Adrenal gland (tissue), 5 donors: ENCODE measurements around the gene SEPTIN8.

Experiments used
- CTCF ChIP-seq, 6 experiments: fragments of 450-650 bp in 4 of 6; fragments of 200-600 bp in 2 of 6; sonication (generic) in 1 of 6; IDR thresholded peaks; 1 replicate in 5 of 6; 2 replicates in 1 of 6; pipeline versions ENCODE4 v1.5.1 to v1.8.0; 2016 to 2021; ENCODE audit warnings: antibody characterized with exemption in 6 of 6, mild to moderate bottlenecking in 2 of 6, moderate library complexity in 1 of 6
- POLR2A ChIP-seq, 2 donors: fragments of 450-650 bp; IDR thresholded peaks; one replicate each; pipeline ENCODE4 v1.6.1; 2017; ENCODE audit warnings: antibody characterized with exemption in 2 of 2, mild to moderate bottlenecking in 2 of 2, moderate library complexity in 1 of 2
- donor health status: DM: no; HTN: no; CAD: no.

DNA sequence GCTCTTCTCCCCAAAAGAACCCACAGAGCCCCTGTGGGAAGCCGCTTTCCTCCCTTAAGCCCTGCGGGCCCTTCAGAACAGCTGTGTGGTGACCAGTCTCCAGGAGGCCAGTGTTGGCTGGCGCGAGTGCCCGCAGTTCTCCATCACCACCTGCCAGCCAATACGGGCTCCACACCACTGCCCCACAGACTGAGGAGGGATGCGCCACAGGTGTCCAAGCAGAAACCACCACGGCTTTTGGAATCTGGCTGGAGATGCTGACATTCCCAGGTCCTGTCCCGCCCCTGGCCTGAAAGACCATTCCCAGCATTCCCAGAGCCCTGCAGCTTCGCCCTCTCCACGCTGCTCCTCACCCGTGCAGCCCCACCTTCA is 17.0 kb downstream of the SEPTIN8 start:
- TF ChIP-seq CTCF (IDR thresholded peaks at IDR 0.05), result no peak
- no peak for TF ChIP-seq POLR2A (IDR thresholded peaks at IDR 0.05)
